HUDEP-2 (cell line): ENCODE results near the gene CEP152.

Experiments used
- DNase-seq, 76 experiments: peaks; one replicate each; lab custom pipeline; 2025; ENCODE audit not compliant: unreplicated experiment in 76 of 76; lab: John Stamatoyannopoulos, UW

Gene CEP152

DNA sequence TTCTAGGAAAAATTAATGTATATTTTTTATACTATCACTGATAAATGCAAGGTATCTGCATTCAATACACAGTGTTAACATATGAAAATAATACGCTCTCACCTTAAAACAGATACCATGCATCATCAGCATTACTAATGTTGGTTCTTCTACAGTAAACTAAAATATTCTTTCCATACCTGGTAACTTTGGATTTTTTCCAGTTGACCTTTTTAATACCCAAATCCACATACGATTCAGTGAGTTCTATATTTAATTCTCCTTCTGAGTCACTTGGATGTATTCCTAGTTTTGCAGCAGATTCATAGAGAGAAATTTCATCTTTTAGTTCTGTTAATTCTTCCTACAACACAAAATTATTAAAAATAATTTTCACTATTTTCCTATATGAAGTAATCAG is 29.9 kb downstream of the CEP152 start:
- no peak for DNase-seq

DNA sequence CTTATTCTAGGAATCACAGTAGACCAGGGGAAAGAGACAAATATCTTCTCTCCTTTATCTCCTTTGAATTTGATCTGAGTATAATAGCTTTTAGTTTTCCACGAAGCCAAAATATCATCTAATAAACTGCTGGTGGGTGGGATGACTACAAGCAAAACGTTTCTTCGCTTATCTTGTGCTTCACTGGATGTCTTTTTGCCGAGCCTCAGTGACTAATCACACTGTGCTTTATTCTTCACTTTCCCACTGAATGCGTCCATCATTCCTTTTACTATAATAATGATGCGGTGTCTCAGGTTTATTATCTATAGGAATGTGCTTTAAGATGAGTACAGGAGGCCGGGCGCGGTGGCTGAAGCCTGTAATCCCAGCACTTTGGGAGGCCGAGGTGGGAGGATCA is 32.5 kb downstream of the CEP152 start:
- no peak for DNase-seq

DNA sequence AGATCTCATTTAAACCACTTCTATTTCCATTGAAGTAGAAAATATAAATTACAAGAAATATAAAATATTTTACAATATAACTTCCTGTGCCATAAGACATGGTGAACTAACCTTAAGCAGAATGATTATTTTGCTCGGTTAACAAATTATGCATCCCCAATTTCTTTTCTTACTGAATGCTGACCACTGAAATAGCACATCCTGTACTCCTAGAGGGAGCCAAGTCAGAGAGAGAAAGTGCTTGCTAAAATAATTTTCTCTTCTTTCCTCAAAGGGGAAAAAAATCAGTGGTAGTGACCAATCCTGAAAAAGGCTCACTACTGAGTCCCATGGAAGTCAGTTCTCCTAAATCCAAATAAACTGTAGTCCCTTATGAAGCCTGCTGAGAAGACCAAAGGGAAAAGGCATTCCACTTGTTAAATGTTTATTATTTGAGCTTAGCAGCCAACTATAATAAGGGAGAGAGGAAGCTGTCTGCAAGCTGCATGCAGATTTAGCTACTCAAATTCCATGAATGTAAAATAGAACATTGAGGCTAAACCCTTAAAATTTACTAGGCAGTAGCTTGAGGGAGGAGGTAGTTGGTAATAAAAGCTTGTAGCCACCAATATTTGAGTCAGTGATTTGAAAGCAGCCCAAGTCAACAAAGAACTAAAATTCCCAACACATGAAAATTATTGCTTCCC is 33.1 kb downstream of the CEP152 start:
- DNase-seq = no peak

DNA sequence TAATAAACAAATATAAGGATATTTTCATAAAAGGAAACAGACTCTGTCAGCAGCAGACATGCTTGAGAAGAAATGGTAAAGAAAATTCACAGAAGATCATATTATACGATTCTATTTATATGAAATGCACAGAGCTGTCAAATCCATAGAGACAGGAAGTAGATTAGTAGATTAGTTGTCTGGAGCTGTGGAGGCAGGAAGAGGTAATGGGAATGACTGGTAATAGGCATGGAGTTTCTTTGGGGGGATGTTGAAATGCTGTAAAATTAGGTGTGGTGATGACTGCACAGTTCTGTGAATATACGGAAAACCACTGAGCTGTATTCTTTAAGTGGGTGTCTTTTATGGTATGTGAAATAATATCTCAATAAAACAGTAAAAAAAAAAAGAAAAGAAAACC is 35.3 kb downstream of the CEP152 start:
- no peak for DNase-seq

DNA sequence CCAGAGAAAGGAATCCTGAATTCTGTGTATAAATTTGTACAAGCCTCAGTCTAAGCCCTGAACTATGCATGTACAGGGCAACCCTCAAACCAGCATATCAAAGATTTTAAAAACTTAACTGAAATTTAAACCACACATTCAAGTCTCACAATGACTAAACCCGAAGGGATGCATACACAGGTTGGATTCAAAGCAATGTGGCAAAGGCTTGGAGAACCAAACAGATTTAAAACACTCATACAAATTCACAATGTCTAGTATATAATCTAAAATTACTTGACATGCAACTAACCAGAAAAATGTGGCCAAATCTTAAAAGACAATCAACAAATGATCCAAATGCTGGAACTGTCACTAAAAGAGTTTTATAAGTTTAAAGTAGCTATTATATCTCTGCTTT is 36.4 kb downstream of the CEP152 start:
- DNase-seq = no peak

DNA sequence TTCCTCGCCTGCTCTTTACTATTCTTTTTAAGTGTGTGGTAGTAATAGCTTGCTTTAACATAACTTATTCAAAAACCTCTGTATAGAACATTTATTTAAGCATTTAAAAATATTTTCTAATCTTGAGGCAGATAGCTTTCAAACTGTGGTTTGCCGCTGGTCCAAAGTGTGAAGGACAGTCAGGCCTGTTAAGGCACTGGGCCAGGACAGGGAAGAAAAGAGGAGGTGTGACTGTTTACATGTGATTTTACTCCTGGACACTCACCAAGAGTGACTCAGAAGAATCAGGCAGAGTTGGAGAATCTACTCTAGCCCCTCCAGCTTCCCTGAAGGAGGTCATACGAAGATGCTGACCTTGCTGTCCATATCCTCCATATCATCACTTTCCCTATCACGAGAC is 44.7 kb downstream of the CEP152 start:
- peak in 48 of 76 experiments; percentile 1 to 78 (median 30) for DNase-seq

DNA sequence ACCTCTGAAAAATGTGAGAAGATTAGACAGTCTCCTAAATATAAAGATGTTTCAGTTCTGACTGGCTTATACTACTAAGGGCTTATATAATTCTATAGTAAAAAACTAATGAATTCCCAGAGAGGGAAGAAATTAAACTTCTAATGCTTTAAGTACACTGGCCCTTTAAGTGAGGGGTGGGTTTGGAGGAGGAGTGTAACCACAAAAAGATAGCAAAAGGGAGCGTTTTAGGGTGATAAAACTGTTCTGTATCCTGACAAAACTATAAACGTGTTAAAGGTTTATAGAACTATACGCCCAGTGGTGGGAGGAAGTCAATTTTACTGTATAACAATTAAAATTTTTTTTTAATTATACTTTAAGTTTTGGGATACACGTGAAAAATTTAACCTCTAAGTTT is 45.8 kb downstream of the CEP152 start:
- peak in 32 of 76 experiments; percentile 2 to 68 (median 22) for DNase-seq

DNA sequence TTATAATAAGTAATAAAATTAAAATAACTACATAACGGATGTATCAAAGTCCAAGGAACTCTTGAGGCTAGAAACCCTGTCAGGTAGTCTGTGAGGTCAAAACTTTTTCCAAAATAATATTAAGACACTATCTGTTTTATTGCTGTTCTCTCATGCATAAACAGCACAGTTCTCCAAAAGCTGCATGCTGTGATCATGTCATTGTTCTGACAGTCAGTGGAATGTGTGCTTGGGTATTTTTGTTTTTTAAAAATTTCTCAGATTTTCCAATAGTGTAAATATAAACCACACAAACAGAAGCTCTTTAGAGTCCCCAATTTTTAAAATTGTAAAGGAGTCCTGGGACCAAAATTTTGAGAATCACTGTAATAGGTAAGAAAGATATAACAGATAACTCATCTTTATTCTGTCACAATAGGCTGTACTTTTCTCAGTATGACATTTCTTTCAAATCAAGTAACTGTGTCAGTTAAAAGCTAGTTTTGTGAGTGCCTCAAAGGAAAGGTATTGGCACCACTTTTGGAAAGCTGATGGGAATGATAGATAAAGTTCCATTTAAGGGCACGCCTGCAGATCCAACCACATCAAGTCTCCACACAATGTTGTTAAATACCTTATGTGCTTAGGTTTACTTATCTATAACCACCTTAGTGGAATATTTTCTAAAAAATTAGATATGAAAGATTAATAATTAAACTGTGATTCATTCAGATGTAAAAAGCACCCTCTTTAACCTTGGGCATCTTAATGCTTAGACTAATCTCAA is 49.3 kb downstream of the CEP152 start:
- DNase-seq = no peak

DNA sequence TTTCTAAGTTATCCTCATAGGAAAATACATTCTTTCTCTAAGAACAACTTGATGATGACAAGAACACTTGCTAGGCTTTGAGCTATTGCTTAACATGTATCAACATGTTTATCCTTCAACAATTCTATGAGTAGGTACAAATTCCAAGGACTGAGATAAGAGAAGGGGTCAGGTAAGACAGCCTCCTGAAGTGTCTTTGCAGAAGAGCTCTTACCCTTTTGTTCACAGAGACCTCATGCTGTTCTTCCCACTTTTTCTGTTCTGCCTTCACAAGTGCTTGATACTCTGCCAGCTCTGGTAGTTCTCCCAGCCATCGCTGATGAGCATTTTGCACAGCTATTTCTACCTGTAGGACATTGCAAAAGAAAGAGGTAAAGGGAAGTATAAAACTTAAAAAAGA is 50.9 kb downstream of the CEP152 start:
- DNase-seq = no peak

DNA sequence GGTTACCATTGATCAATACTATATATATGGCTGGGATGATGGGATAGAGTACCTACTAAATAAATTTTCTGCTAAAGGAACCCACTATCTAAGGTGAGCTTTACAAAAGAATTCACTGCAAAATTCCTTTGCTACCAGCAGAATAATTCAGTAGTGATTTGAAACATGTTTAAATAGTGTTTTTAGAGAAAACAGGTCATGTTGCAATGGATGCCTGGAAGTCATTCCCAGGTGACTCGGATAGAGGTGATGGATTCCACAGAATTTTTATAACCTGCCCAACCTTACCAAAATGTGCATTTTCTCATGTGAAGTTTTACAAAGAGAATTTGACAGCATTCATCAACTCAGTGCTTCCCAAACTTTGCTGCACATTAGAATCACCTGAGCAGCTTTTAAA is 53.2 kb downstream of the CEP152 start:
- no peak for DNase-seq

DNA sequence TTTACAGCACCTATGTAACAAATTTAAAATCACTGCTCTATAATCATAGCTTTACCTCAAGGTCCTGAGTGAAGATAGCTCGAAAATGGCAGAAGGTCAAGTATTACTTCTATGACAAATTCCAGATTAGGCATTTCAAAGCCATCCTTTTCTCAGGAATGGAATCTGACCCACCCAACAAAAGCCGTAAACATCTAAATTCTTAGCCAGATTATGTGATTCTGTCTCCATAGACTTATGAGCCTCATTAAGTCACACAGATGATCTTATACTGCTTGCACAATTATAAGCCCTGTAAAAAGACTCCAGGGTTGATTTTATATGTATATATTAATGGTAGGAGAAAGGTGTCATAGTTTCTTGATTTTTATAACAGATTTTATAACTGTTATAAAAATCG is 56.9 kb downstream of the CEP152 start:
- no peak for DNase-seq

DNA sequence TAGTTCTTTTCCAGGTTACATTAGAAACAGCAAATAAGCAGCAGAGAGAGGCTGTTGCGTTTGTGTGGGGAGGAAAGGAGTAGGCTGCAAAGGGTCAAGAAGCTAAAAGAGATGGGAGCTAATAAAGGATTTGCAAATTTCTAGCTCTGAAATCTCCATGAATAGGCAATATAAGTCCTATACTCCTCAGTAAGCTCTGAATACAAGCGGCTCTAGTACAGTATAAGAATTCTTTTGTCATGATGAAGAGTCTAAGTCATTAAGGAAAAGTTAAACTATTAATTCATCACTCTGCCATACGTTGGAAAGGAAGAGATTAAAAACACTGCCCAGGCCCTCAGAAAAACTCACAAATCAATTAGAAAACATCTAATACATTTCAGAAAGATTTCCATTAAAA is 59.3 kb downstream of the CEP152 start:
- no peak for DNase-seq

DNA sequence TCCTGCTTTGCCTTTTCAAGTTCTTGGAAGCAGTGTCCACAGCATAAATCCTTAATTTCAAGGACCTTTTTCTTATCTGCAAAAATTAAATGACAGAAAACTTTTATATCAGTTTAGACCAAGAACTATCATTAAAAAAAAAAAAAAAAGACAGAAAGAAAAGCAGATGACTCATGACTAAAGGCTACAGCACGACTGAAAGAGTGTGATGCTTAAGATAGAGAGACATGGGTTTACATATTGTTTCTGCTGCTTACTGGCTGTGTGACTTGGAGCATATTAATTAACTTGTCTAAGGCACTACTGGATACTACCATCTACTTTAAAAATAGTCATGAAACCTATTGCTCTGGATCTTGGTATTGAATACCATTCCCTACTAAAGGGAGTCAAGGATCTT is 62.3 kb downstream of the CEP152 start:
- peak in 8 of 76 experiments; percentile 3 to 29 (median 11) for DNase-seq

DNA sequence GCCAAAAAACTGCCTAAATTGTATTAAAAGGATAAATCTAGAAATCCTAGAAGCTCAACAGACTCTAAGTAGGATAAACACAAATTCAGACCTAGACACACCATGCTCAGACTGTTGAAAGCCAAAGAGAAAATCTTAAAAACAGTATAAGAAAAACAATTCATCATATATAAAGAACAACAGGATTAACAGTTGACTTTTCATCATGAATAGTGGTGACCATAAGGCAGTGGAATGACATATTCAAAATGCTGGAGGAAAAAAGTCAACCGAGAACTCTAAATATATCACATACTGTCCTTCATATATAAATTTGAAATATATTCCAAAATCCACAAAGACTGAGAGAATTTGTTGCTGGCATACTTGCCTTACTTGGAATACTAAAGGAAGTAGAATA is 77.3 kb downstream of the CEP152 start:
- no peak for DNase-seq

DNA sequence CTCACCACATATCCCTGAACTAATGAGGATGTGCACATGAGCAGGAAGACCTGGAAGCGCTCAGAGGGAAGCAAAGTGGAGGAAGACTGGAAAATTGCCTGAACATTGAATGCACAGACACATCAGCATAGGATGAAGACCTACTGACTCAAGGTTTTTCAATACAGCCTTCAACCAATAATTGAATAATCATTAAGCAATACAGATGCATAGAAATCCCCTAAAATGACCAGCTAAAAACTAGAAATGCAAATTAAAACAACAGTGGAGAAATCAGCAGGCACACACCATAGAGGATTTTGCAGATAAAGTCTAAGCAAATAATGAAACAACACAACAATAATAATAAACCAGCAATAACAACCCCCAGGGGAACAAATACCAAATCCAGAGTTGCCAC is 80.4 kb downstream of the CEP152 start:
- no peak for DNase-seq

DNA sequence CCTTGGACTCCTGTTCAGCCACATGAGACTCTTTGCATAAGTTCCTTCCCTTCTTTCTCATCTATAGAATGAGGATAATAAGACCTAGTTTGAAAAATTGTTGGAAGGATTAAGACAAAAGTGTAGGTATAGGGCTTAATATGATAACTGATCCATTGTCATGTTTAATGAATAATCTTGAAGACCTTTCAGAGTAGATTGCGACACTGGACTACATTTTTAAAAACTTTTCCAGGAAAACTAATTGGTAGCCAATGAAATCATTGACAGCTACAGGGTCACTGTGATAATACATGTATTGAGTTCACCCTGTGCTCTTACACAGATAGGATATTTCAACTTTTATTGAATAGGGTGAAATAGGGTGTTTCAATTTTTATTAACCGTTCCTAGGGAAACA is 86.9 kb downstream of the CEP152 start:
- no peak for DNase-seq

DNA sequence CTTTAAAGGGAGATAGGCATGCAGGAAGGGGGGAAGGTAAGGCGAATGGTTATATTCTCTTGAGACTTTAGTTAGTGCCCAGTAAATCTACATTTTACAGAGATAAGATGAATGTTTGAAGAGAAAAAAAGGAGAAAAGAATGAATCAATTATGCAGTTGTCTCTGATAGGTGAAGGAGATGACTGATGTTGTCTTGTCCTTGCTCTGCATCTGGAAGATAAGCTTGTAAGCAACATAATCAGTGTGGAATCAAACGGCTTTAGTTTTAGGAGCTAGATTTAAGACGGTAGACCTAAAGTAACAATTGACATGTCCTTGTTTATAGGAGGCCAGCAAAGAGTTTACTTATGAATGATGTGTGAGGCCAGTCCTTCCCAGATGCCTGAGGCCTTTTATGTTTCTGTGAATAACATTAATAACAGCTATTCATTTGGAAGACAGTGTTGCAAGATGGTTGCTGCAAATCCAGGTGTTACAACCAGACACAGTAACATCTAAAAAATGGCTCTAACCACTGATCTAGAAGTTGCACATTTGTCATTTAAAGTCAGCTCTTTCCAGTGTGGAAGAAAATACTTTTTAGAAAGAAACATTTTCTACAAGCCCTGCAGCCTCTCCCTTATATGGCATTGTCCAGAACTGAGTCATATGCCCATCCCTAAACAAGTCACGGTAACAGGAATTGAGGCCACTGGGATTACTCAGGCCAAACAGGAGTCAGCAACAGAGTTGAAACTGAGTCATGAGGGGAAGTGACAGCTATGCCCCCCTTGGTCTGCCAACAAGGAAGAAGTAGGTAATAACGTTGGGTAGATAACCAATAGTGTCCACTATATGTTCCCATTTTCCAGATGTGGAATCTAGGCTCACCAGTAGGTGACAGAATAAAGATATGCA is 87.9 kb downstream of the CEP152 start:
- DNase-seq = peak in 30 of 76 experiments; percentile 4 to 78 (median 38)

DNA sequence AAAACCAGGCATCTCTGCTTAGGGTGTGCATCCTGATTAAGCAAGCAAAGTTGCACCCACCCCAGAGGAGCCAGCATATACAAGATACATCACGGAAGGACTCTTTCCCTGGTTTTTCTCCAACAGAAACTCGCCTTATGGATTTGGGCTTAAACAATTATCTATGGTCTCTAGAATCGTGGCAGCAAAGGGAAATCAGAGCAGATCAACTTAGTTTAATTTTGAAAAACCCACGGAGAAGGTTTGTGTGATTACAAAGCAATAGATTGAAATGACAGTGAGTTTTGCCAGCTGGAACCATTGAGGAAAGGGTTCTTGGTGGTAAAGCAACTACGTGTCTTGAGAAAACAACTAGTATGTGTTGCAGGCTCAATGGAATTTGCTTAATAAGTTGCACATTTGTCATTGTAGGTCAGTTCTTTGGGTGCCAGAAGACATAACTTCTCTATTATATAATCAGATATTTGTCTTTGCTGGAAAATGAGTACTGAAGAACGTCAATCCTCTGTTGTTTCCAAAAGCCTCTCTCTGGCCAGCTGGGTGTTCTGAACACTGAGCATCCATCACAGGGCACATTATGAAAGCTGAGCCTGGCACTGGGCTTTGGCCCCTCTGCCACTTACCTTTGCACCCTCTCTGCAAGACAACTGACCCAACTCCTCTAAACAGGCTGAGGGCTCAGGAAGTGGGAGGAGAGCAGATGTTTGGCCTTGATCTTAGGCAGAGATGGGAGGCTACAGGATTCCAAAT is 89.6 kb downstream of the CEP152 start:
- peak in 1 of 76 experiments; percentile 16 for DNase-seq

DNA sequence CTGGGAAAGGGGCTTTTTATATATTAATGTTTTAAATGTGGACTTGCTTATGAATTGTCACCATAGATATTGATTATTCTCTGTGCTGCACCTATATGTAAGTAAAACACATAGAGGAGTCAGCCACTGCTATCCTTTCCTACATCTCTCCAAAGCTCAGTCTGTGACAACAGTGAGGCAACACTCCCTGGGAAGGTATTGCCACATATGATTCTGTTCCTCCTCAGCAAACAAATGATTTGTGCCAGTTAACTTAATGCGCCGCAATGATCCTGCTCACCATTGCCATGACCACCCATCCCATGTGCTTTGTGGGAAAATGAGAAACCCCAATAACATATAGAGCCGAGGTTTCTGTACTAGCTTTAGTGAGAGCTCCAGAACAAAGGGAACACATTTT is 90.2 kb downstream of the CEP152 start:
- no peak for DNase-seq

DNA sequence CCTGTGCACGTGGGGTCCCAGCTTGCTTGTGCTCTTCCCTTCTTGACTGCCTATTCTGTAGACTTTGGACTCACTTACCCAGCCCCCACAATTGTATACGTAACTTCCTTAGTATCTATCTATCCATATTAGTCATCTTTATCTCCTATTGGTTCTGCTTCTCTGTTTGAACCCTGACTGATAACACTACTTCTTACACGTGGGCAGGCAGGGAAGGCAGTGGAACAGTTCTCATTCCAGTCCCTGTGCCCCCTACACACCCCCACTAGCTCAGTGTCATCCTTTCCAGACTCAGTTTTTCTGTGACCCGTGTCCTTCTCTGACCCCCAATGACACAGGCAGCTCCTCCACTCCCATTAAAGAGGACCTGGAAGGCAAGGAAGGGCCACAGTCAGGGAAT is 91.2 kb downstream of the CEP152 start:
- DNase-seq = peak in 39 of 76 experiments; percentile 3 to 84 (median 42)

DNA sequence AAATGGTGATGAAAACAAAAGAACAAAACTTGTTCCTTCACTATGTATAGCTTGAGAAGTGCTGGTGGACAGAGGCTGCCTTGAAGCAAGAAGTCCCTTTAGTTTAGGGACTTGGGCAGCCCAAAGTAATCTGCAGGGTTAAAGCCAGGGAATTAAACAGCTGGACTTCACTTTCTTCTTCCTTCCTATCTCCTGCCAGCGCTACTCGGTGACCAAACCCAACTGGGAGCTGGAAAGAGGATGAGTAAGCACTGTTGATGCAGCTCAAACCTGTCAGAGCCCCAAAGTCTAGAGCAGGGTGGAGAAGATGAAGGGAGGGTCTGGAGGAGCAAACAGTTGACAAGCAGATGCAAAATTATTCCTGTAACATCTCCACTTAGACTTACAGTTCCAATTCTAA is 92.2 kb downstream of the CEP152 start:
- peak in 18 of 76 experiments; percentile 6 to 56 (median 24) for DNase-seq
